GM21529 (cell line): ENCODE data around the gene INF2.
"Not testable (repeated sequence)": the region's sequence is repeated elsewhere in the genome, so short reads cannot be mapped to it uniquely, and the experiment has no call there.

Source experiments
- ATAC-seq: cut with Tn5 transposase; IDR thresholded peaks from one replicate; pipeline ENCODE4 v1.9.1; 2021; ENCODE audit not compliant: unreplicated experiment

INF2 gene

GRCh38 chr14:104749111-104749649 is 59.8 kb downstream of the INF2 start:
- ATAC-seq: no peak

- no peak for ATAC-seq
Measured at GRCh38 chr14:104750056-104750752, 60.8 kb downstream of the INF2 start.

GRCh38 chr14:104750753-104751057 is 61.3 kb downstream of the INF2 start:
- not testable (repeated sequence) for ATAC-seq

DNA sequence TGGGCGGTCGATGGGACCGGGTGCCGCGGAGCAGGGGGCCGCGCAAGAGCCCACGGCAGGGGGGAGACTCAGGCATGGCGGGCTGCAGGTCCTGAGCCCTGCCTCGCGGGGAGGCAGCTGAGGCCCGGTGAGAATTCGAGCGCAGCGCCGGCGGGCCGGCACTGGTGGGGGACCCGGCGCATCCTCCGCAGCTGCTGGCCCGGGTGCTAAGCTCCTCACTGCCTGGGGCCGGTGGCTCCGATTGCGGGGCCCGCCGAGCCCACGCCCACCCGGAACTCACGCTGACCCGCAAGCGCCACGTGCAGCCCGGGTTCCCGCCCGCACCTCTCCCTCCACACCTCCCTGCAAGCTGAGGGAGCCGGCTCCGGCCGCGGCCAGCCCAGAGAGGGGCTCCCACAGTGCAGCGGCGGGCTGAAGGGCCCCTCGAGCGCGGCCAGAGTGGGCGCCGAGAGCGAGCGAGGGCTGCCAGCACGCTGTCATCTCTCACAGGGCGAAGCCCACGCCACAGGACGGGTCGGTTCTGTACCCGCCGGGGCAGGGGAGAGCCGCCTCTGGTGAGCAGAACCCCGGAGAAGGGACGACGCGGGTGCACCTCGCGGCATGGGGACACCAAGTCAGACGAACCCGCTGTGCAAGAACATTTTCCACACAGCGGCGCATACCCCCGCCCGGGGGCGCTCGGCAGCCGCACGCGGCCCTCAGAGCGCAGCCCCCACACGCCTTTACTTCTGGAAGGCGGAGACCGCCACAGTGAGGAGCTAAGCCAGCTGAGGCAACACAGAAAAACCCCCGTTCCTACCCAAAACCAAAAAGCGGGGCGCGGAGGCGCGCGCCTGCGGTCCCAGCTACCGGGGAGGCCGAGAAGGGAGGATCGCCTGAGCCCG is 62.4 kb downstream of the INF2 start:
- no peak for ATAC-seq

DNA sequence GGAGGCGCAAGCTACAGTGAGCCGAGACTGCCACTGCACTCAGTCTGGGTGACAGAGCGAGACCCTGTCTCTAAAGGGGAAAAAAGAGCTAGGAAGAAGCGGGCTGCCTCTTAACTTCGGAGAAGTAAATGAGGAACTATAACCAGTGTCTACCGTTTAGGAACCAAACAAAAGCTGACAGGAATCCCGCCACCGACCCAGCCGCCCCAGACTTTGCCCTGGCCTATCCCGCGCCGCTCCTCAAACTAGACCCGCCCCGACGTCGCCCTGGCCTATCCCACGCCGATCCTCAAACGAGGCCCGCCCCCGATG is 63.0 kb downstream of the INF2 start:
- no peak for ATAC-seq

DNA sequence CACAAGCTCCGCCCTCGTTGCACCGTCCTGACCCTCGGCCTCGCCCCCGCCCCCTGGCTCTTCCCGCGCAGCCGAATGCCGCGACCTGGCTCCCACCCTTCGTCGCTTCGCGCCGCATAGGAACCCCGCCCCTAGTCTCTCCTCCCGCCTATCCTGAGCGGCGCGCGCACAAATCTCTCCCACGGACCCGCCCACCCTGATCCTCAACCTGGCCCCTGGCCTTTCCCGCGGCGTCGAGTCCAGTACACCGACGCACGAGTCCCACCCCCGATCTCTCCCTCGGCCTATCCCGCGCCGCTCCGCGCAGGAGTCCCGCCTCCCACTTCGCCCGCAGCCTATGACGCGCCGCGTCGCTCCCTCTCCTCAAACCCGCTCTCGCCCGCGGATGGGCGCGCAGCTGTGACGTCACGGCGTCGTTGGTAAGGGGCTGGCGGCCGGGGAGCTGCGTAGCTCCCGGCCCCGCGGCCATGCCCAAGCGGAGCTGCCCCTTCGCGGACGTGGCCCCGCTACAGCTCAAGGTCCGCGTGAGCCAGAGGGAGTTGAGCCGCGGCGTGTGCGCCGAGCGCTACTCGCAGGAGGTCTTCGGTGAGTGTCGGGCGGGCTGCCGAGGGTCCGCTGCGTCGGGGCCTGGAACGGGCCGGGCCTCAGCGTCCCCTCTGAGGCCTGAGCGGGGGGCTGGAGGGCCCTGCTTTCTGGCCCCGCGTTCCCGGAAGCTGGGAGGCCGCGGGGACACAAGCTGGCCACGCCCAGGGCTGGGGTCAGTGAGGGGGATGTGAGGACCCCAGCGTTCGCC is 63.5 kb downstream of the INF2 start, which contains the start of gene SIVA1:
SIVA1 (plus strand) TSS at position 413 of the 793 bp plus-strand sequence; CDS start at position 468, 55 bp downstream.
- ATAC-seq: peak; percentile 86

DNA sequence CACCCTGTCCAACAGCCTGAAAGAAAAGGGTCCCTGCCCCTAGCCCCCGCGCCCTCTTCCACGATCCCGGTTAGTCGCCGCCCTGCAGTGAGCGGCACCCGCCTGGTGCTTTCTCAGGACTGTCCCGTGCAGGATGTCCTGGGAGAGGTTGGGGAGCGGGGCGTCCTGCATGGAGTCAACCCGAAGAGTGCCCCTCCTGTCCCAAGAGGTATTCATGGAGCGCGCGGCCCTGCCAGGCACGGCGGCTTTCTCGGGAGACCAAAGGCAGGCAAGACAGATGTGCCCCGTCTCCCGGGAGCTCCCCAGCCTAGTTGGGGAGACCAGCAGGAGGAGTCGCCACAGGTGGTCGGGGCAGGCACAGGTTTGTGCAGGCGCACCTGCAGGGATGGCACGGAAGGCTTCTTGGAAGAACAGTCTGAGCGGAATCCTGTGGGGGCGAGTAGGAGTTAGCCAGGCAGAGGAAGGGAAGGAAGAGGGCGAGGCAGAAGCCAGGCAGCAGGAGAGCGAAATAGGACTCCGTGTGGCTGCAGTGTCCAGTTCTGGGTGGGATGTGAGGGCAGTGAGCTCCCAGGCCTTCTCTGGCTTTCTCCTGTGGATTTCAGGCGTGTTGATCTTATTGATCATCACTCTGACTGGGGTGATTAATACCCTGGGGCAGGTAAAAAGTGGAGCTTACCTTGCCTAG is 64.3 kb downstream of the INF2 start:
- no peak for ATAC-seq

GRCh38 chr14:104754213-104754851 is 64.9 kb downstream of the INF2 start:
- ATAC-seq: no peak

DNA sequence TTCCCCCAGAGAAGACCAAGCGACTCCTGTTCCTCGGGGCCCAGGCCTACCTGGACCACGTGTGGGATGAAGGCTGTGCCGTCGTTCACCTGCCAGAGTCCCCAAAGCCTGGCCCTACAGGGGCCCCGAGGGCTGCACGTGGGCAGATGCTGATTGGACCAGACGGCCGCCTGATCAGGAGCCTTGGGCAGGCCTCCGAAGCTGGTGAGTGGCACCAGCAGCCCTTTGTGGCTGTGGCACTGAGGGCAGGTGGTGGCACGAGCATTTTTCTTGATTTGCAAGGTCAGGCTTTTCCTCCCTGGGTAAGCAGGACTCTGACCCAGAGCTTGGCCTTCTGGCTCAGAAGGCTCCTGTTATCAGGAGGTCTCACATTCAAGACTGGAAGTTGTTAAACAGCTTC is 66.2 kb downstream of the INF2 start:
- ATAC-seq: no peak

DNA sequence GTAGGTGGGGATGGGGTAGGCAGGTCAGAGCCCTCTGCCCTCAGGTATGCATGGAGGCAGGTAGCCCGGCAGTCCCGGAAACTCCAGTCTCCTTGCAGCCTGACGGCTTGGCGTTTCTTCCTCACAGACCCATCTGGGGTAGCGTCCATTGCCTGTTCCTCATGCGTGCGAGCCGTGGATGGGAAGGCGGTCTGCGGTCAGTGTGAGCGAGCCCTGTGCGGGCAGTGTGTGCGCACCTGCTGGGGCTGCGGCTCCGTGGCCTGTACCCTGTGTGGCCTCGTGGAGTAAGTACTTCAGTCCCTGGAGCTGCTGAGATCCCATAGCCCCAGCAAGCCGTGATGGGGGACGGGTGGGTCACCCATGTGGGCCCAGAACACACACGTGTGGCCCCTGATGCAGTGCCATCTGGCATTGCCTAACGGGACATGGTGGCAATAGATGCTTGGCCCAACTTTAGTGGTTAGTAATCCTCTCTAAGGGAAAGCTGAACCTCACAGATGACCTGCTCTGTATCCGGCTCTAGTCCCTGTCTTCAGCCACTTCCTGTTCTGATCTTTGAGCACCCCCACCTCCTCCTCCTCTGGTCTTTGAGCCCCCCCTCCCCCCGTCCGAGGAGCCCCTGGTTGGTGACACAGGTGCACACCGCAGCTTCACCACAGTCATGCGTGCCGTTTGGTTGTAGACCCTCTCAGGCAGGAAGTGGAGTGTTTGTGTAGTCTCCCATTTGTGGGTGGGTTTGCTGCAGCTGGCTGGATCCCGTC is 67.2 kb downstream of the INF2 start:
- ATAC-seq: no peak

DNA sequence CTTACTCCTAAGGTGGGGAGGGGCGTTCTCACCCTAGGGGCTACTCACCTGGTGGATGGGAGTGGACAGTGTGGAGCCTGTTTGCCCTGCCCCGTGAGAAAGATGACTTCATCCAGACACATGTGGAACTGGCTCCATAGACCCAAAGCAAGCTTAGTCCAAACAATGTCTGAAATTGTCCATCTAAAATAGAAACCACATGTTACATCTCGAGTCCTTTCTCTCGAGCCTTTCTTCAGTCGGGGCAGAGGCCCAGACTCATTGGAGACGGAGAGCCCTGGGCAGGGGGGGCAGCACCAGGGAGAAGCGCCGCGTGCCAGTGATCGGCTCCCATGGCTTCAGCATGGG is 67.8 kb downstream of the INF2 start:
- no peak for ATAC-seq

DNA sequence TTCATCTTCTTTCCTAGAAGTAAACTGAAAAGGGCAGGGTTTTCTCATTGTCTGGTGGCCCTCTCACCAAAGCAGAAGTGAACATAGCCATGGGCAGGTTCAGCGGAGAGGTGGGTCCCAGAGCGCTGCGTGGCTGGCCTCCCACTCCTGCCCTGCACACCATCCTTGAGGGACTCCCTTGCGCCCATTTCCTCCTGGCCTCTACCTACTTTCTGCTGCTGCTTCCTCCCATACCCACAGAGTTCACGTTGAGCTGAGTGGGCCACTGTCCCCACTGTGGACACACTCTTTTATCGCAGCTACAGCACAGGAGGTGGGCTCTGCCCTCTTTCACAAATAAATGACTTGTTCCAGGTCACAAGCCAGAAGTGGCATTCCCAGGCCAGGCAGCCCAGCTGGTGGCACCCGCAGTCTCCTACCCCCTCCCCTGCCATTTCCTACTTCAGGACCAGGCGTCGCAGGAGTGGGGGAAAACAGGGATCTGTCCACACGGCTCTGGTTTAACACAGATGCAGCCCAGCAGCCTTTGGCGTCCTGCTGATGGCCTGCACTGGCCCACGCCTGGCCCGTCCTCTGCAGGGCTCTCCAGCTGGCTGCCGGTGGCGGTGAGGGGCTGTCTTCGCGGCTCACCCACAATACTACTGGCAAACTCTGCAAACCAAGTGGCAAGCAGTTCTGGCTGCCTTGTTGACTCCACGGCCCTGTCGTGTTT is 68.4 kb downstream of the INF2 start:
- no peak for ATAC-seq

DNA sequence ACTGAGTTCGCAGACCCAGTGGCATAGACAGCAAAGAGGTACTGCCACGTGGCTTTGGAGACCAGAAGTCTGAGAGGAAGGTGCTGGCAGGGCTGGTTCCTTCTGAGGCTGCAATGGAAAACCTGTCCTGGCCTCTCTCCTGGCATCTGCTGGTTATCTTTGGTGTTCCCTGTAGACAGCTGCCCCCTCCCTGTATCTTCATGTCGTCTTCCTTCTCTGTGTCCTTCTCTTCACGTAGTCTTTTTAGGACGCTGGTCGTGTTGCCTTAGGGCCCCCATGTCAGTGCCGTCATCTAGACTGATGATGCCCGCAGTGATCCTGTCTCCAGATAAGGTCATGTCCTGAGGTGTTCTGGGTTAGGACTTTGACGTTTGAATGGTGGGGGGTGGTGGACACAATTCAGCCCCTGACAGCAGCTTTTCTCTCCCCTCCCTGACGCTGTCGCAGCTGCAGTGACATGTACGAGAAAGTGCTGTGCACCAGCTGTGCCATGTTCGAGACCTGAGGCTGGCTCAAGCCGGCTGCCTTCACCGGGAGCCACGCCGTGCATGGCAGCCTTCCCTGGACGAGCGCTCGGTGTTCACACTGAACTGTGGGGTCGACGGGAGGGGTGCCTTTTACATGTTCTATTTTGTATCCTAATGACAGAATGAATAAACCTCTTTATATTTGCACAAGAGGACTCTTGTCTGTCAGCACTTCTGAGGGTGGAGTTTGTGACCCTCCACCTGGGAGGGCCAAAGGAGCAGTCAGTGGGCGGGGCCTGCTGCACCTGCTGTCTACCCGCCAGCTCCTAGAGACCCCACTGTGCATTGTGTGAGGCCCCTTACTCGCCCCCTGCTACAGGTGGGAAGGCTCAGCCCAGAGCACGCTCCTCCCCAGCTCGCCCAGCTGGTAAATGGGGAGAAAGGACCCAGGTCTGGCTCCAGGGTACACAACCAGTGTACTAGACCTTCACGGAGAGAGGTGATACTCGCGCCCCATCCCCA is 69.9 kb downstream of the INF2 start:
- ATAC-seq: no peak

DNA sequence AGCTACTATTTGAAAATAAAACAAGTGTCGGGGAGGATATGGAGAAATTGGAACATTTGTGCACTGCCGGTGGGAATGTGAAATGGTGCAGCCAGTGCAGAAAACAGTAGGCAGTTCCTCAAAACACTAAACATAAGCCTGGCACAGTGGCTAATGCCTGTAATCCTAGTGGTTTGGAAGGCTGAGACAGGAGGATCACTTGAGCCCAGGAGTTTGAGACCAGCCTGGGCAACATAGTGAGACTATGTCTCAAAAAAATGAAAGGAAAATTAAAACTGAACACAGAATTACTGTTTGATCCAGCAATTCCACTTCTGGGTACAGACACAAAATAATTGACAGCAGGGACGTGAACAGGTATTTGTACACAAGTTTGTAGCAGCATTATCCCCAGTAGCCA is 76.1 kb downstream of the INF2 start:
- no peak for ATAC-seq

- no peak for ATAC-seq
Measured at GRCh38 chr14:104766256-104766862, 76.9 kb downstream of the INF2 start.

GRCh38 chr14:104766863-104767633 is 77.6 kb downstream of the INF2 start:
- ATAC-seq: no peak

GRCh38 chr14:104767634-104767918 is 78.2 kb downstream of the INF2 start:
- no peak for ATAC-seq
